SKM-1 treated with dmso at 0.1 percent for 144 hours (cell line): ENCODE data around the gene ANKRD23.
"Not testable (repeated sequence)": the region's sequence is repeated elsewhere in the genome, so short reads cannot be mapped to it uniquely, and the experiment has no call there.

Source experiments
- DNase-seq: peaks from one replicate; lab custom pipeline; 2025; ENCODE audit not compliant: unreplicated experiment; lab: John Stamatoyannopoulos, UW

Gene ANKRD23

GRCh38 chr2:96843538-96844268 is at the start of gene ANKRD23:
ANKRD23 (minus strand) TSS chr2:96844021; CDS start chr2:96843992, 29 bp downstream.
- no peak for DNase-seq

GRCh38 chr2:96891591-96892333 is 47.9 kb upstream of the ANKRD23 start:
- DNase-seq: no peak

DNA sequence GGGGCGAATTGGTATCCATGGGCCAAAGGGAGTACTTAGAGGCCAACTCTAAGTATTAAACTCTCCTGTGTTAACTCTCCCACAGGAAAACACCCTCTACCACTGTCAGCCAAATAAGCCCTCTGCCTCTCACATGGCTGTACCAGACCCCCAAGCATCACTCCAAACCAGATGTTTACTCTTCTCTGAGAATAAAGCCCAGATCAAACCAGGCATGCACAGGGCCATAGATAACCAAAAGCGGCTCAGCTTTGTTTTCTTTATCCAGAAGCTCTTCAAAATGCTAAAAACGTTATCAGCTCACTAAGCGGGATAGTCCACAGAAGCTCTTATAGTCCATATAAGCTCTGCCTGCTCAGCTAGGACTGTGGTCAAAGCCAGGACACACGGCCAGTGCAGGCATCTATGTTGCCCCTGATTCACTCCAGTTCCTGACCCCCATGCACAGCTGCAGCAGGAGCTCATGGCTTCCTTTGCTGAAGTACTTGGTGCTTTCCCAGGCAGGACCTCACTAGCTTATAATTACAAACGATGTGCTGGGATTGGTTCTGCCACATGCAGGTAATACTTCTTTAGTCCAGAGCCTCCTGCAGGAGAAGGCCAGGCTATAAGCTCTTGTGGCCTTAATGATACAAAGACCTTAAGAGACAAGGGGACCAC is 47.0 kb upstream of the ANKRD23 start:
- no peak for DNase-seq

GRCh38 chr2:96890252-96890651 is 46.4 kb upstream of the ANKRD23 start:
- DNase-seq: no peak

GRCh38 chr2:96889502-96889901 is 45.7 kb upstream of the ANKRD23 start:
- not testable (repeated sequence) for DNase-seq

DNA sequence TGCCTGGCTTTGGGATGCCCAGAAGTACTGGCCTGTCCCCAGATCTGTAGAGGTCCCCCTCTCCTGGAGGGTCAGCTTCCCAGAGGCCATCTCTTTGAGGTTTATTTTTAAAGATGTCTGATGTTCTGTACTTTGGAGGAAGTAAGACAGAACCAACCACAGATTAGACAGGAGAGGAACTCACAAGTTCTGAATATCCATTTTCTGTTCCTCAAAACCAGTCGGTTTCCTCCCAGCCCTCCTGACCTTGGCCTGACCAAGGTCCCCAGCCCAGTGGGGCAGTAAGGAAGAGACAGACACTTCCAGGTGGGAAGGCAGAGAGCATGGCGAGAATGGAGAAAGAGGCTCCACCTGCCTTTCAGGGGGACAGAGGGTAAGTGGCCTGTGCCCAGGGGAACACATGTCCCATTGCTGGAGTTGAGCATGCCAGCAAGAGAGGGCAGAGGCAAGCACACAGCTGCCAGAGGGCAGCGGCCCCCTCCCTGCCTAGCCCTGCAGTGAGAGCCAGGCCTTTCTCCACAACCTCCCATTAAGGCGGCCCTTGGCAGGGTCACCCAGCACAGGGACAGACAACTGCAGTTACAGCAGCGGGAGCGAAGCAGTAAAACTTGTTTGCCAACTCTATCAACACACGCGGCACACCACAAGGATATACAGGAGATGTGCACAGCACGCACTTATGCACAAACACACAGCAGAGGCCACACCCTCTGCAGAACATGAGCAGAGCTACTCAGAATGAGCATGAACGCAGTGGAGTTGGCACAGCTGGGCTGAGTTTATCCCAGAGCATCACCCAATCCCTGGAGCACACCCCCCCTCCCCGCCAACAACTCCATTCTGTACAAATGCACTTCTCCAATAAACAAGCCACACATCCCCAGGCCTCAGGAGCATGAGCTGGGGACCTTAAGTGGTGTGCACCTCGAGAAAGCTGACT is 44.5 kb upstream of the ANKRD23 start:
- peak; percentile 82 for DNase-seq

- DNase-seq: no peak
Measured at GRCh38 chr2:96887493-96888012, 43.7 kb upstream of the ANKRD23 start.

- peak; percentile 46 for DNase-seq
Measured at GRCh38 chr2:96885432-96886347, 41.9 kb upstream of the ANKRD23 start.

- DNase-seq: no peak
Measured at GRCh38 chr2:96884299-96885094, 40.7 kb upstream of the ANKRD23 start.

DNA sequence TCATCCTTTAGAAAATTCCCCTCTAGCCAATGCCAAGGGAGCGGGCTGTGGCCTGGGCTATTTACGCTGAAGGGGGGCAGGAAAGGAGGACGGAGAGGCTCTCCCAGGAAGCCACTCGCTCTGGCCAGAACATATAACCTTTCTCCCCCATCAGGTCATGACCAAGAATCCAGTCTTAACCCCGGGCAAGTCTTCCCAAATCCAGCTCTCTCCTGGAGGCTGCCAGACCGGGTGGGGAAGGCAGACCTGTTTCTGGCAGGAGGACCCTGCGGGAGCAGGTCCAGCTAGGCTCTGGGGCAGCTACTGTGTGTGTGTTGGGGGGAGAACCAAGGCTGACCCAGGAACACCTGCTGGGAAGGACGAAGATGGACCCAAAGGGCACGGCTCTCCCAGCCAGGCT is 39.5 kb upstream of the ANKRD23 start:
- DNase-seq: no peak

- no peak for DNase-seq
Measured at GRCh38 chr2:96882906-96883305, 39.1 kb upstream of the ANKRD23 start.

- no peak for DNase-seq
Measured at GRCh38 chr2:96882230-96882629, 38.4 kb upstream of the ANKRD23 start.

- no peak for DNase-seq
Measured at GRCh38 chr2:96881349-96882195, 37.8 kb upstream of the ANKRD23 start.

- no peak for DNase-seq
Measured at GRCh38 chr2:96880891-96881273, 37.1 kb upstream of the ANKRD23 start.

DNA sequence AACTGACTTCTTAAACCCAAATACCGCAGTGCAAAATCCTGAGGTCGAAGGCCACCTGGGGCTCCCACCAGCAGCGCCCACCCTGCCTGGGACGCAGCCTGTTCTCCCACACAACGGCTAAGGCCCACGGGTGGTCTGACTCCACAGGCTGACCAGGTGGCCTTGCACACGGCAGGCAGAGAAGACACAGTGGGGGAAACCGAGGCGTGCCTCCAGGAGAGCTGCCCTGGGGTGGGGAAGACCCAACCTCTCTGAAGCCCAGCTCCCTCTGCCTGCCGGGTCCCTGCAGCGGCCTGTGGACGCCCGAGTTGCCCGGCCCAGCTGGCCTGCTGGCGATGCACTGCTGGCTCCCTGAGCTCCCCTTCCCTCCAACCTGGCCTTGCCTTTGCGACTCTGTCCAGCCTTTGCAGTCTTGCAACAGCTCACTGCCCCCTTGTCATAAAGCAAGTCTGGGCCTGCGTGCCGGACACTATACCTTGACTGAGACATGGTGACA is 35.8 kb upstream of the ANKRD23 start:
- DNase-seq: no peak

DNA sequence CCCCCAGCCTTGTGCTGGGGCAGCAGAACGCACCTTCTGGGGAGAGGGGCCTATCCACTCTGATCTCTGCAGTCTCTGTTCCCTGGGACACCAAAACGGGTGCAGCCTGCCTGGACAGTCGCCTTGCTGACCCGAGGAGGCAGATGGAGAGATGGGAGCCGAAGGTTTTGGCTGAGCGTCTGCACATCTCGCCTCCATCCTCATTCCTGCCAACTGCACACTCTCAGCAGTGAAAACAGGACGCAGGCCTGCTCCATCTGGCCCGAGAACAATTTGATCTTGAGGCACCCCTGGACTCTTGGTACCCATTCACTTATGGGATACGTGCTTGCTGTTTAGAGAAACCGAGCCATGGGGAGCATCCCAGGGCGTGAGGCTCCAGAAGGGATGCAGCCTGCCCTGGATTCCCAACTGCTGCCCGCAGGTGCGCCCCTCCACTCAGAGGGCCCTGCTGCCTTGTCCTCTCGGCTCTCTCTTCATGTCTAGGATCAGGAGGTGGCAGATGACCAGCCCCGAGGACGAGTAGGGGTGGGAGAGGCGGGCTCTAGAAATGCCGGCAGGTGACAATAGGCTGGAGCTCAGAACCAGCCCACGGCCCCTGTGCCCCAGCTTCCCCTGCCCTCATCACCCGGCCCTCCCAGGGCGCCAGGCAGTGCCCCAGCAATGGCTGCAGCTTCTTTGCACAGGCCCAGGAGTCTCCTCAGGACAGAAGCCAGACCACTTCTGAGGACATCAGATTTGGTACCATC is 35.1 kb upstream of the ANKRD23 start:
- no peak for DNase-seq

- no peak for DNase-seq
Measured at GRCh38 chr2:96878171-96878570, 34.4 kb upstream of the ANKRD23 start.
